ENCODE data around the gene ADGRV1.

ADGRV1 gene

GRCh38 chr5:91207248-91207647, 648.7 kb downstream of the ADGRV1 start:
- no peak for TF ChIP-seq CTCF (IDR thresholded peaks at IDR 0.05)
- no peak overlapping the region for H3K27ac ChIP-seq

GRCh38 chr5:91211997-91212713, 653.6 kb downstream of the ADGRV1 start:
- H3K4me3 ChIP-seq = peak overlapping the region; percentile 41
- H3K27ac ChIP-seq = peak overlapping the region; percentile 19 to 51
- TF ChIP-seq CTCF (IDR thresholded peaks at IDR 0.05) = no peak
- DNase-seq (ENCODE audit: low spot score) = no peak

More at GRCh38 chr5:91207248-91207647, 648.7 kb downstream of the ADGRV1 start:
- H3K4me3 ChIP-seq = no peak overlapping the region
- no peak for DNase-seq (ENCODE audit: low spot score)

- peak overlapping the region; percentile 19 to 51 for H3K27ac ChIP-seq
- no peak overlapping the region for H3K4me3 ChIP-seq
- DNase-seq (ENCODE audit: low spot score) = no peak
- no peak for TF ChIP-seq CTCF (IDR thresholded peaks at IDR 0.05)
These were observed 654.1 kb downstream of the ADGRV1 start for GRCh38 chr5:91212714-91213092.
